PFSK-1 (cell line): ENCODE results near the gene WWC2.

Experiments used
- FOXP2 ChIP-seq: optimal IDR thresholded peaks from 2 replicates; pipeline ENCODE3; 2011; ENCODE audit warnings: borderline replicate concordance, control low read depth, inconsistent platforms; ENCODE audit not compliant: insufficient read depth; ENCODE audit errors: extremely low read length, extremely low read depth
- POLR2AphosphoS5 ChIP-seq: IDR thresholded peaks from 2 replicates; pipeline ENCODE4 v1.6.1; 2012; ENCODE audit warnings: low read depth, mild to moderate bottlenecking, control low read depth, low read length, moderate library complexity
- REST ChIP-seq, 2 experiments: IDR thresholded peaks; 2 replicates each; pipeline versions ENCODE4 v1.6.1 to v1.8.0; 2011 to 2012; ENCODE audit warnings: low read depth in 2 of 2, low read length in 2 of 2, control low read depth in 1 of 2, inconsistent platforms in 1 of 2, mild to moderate bottlenecking in 1 of 2, moderate library complexity in 1 of 2; ENCODE audit not compliant: insufficient read depth in 1 of 2
- SIN3A ChIP-seq: IDR thresholded peaks from 2 replicates; pipeline ENCODE4 v1.6.1; 2012; ENCODE audit warnings: mild to moderate bottlenecking, low read length, moderate library complexity, borderline replicate concordance; ENCODE audit not compliant: insufficient read depth
- TAF1 ChIP-seq: IDR thresholded peaks from 2 replicates; pipeline ENCODE4 v1.6.1; 2012; ENCODE audit warnings: low read length, control low read depth, borderline replicate concordance; ENCODE audit not compliant: insufficient read depth

Gene WWC2

GRCh38 chr4:183140911-183141320 is 41.9 kb downstream of the WWC2 start:
- TF ChIP-seq TAF1 = no peak
- no peak for TF ChIP-seq REST (IDR thresholded peaks at IDR 0.05; ENCODE audit: insufficient read depth in 1 of 2, low read depth in 2 of 2, low read length in 2 of 2)
- no peak for TF ChIP-seq FOXP2
- no peak for TF ChIP-seq SIN3A
- no peak for TF ChIP-seq POLR2AphosphoS5

- TF ChIP-seq REST (IDR thresholded peaks at IDR 0.05; ENCODE audit: insufficient read depth in 1 of 2, low read depth in 2 of 2, low read length in 2 of 2) (no peak), SIN3A (no peak), TAF1 (no peak), FOXP2 (no peak), POLR2AphosphoS5 (no peak)
These were observed 42.9 kb downstream of the WWC2 start for GRCh38 chr4:183141997-183142396.

DNA sequence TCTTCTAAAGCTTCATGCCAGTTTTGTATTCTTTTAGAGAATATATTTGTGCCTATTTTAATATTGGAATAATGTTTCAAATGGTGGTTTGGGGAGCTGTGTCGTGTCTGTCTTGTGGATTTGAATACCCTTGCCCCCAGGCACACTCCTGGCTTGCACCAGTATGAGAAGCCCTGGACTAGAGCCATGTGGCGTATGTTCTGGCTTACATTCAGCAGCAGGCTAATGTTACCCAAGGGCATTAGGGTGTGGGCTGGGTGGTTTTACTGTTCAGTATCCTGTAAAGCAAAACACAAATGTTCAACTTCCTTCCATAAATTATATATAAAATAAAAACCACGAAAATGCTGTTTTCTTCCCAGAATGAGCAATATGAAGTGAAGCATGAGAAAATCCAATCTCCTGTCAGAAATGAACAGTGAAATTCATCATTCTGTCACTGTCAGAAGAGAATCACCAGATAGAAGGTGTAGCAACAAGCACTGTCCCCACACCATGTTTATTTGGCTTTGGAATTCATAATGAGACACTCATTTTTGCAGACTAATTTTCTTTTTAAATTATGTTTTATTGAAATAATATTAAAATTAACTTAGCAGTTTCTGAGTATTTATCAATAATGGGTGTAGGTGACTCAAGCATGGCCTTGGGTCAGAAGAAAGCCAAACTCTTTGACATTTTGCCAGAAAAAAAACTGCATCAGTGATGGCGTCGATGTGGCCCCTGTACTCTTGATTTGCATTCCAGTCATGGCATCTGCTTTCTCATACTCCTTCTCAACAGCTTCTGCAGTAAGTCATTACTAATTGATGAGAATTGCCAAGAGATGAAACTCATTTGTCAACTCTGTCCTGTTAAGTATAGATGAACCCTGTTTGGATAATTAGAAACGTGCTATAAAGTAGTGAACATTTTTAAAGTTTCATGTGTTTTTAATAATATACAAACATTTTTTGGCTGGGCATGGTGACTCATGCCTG is 43.8 kb downstream of the WWC2 start:
- no peak for TF ChIP-seq TAF1
- TF ChIP-seq FOXP2 = no peak
- no peak for TF ChIP-seq REST (IDR thresholded peaks at IDR 0.05; ENCODE audit: insufficient read depth in 1 of 2, low read depth in 2 of 2, low read length in 2 of 2)
- TF ChIP-seq SIN3A = no peak
- TF ChIP-seq POLR2AphosphoS5 = no peak

- no peak for TF ChIP-seq SIN3A
- TF ChIP-seq TAF1 = no peak
- TF ChIP-seq FOXP2 = no peak
- no peak for TF ChIP-seq REST (IDR thresholded peaks at IDR 0.05; ENCODE audit: insufficient read depth in 1 of 2, low read depth in 2 of 2, low read length in 2 of 2)
- no peak for TF ChIP-seq POLR2AphosphoS5
These were observed 45.7 kb downstream of the WWC2 start for GRCh38 chr4:183144787-183145186.
